HEK293 (cell line): ENCODE data around the gene DCTN2.
A peak's percentile ranks its signal among the peaks of the same experiment; 100 is the strongest.

Source experiments
- EGR2 ChIP-seq: fragments of 450-650 bp; formaldehyde crosslinking; IDR thresholded peaks from 2 replicates; pipeline ENCODE4 v1.5.1; 2016; ENCODE audit warnings: low read depth, missing biosample characterization, missing genetic modification characterization
- GLIS2 ChIP-seq: fragments of 450-650 bp; formaldehyde crosslinking; IDR thresholded peaks from 2 replicates; pipeline ENCODE4 v1.5.1; 2016; ENCODE audit warnings: missing biosample characterization, missing genetic modification characterization
- KLF17 ChIP-seq: fragments of 450-650 bp; formaldehyde crosslinking; IDR thresholded peaks from 2 replicates; pipeline ENCODE4 v1.5.1; 2016; ENCODE audit warnings: missing biosample characterization, missing genetic modification characterization
- KLF7 ChIP-seq: fragments of 450-650 bp; formaldehyde crosslinking; IDR thresholded peaks from 2 replicates; pipeline ENCODE4 v1.5.1; 2016; ENCODE audit warnings: missing biosample characterization, missing genetic modification characterization, borderline replicate concordance
- MYNN ChIP-seq: fragments of 450-650 bp; formaldehyde crosslinking; IDR thresholded peaks from 2 replicates; pipeline ENCODE4 v1.5.1; 2016; ENCODE audit warnings: missing biosample characterization, missing genetic modification characterization, borderline replicate concordance
- MZF1 ChIP-seq: fragments of 450-650 bp; formaldehyde crosslinking; IDR thresholded peaks from 2 replicates; pipeline ENCODE4 v1.5.1; 2017; ENCODE audit warnings: missing biosample characterization, missing genetic modification characterization, borderline replicate concordance
- RBAK ChIP-seq: fragments of 450-650 bp; formaldehyde crosslinking; IDR thresholded peaks from 2 replicates; pipeline ENCODE4 v1.5.1; 2016; ENCODE audit warnings: missing biosample characterization, missing genetic modification characterization
- REPIN1 ChIP-seq: fragments of 450-650 bp; formaldehyde crosslinking; IDR thresholded peaks from 2 replicates; pipeline ENCODE4 v1.5.1; 2017; ENCODE audit warnings: missing biosample characterization, missing genetic modification characterization, low read depth
- ZFP37 ChIP-seq: fragments of 450-650 bp; formaldehyde crosslinking; IDR thresholded peaks from 2 replicates; pipeline ENCODE4 v1.5.1; 2016; ENCODE audit warnings: missing biosample characterization, missing genetic modification characterization
- ZFP69B ChIP-seq: fragments of 450-650 bp; formaldehyde crosslinking; IDR thresholded peaks from 2 replicates; pipeline ENCODE4 v1.5.1; 2016; ENCODE audit warnings: missing biosample characterization, missing genetic modification characterization
- ZNF121 ChIP-seq: fragments of 450-650 bp; formaldehyde crosslinking; IDR thresholded peaks from 2 replicates; pipeline ENCODE4 v1.5.1; 2016; ENCODE audit warnings: missing biosample characterization, missing genetic modification characterization
- ZNF146 ChIP-seq: fragments of 450-650 bp; formaldehyde crosslinking; IDR thresholded peaks from 2 replicates; pipeline ENCODE4 v1.5.1; 2016; ENCODE audit warnings: missing biosample characterization, missing genetic modification characterization
- ZNF155 ChIP-seq: fragments of 450-650 bp; formaldehyde crosslinking; IDR thresholded peaks from 2 replicates; pipeline ENCODE4 v1.5.1; 2016; ENCODE audit warnings: missing biosample characterization, missing genetic modification characterization
- ZNF16 ChIP-seq: fragments of 450-650 bp; formaldehyde crosslinking; IDR thresholded peaks from 2 replicates; pipeline ENCODE4 v1.5.1; 2016; ENCODE audit warnings: low read depth, missing biosample characterization, missing genetic modification characterization
- ZNF2 ChIP-seq: fragments of 450-650 bp; formaldehyde crosslinking; IDR thresholded peaks from 2 replicates; pipeline ENCODE4 v1.5.1; 2016; ENCODE audit warnings: missing biosample characterization, missing genetic modification characterization
- ZNF202 ChIP-seq: fragments of 450-650 bp; formaldehyde crosslinking; IDR thresholded peaks from 2 replicates; pipeline ENCODE4 v1.5.1; 2016; ENCODE audit warnings: missing biosample characterization, missing genetic modification characterization, borderline replicate concordance
- ZNF23 ChIP-seq: fragments of 450-650 bp; formaldehyde crosslinking; IDR thresholded peaks from 2 replicates; pipeline ENCODE4 v1.5.1; 2016; ENCODE audit warnings: missing biosample characterization, missing genetic modification characterization, borderline replicate concordance
- ZNF239 ChIP-seq: fragments of 450-650 bp; formaldehyde crosslinking; IDR thresholded peaks from 2 replicates; pipeline ENCODE4 v1.5.1; 2016; ENCODE audit warnings: missing biosample characterization, missing genetic modification characterization
- ZNF24 ChIP-seq: fragments of 450-650 bp; formaldehyde crosslinking; IDR thresholded peaks from 2 replicates; pipeline ENCODE4 v1.5.1; 2016; ENCODE audit warnings: missing biosample characterization, missing genetic modification characterization
- ZNF266 ChIP-seq: fragments of 450-650 bp; formaldehyde crosslinking; IDR thresholded peaks from 2 replicates; pipeline ENCODE4 v1.5.1; 2016; ENCODE audit warnings: missing biosample characterization, missing genetic modification characterization, low read depth
- ZNF341 ChIP-seq: fragments of 450-650 bp; formaldehyde crosslinking; IDR thresholded peaks from 2 replicates; pipeline ENCODE4; 2016; ENCODE audit warnings: low read depth, missing biosample characterization, missing genetic modification characterization
- ZNF514 ChIP-seq: fragments of 450-650 bp; formaldehyde crosslinking; IDR thresholded peaks from 2 replicates; pipeline ENCODE4 v1.5.1; 2016; ENCODE audit warnings: missing biosample characterization, missing genetic modification characterization
- ZNF596 ChIP-seq: fragments of 450-650 bp; IDR thresholded peaks from 2 replicates; pipeline ENCODE4 v1.5.0; 2018; ENCODE audit warnings: missing biosample characterization, mild to moderate bottlenecking, missing genetic modification characterization, moderate library complexity
- ZNF692 ChIP-seq: fragments of 450-650 bp; formaldehyde crosslinking; IDR thresholded peaks from 2 replicates; pipeline ENCODE4 v1.5.1; 2016; ENCODE audit warnings: missing biosample characterization, missing genetic modification characterization
- ZNF747 ChIP-seq: fragments of 450-650 bp; formaldehyde crosslinking; IDR thresholded peaks from 2 replicates; pipeline ENCODE4 v1.5.1; 2016; ENCODE audit warnings: missing biosample characterization, missing genetic modification characterization
- TF ChIP-seq, protein P1 (sequence below): fragments of 450-650 bp; formaldehyde crosslinking; IDR thresholded peaks from 2 replicates; pipeline ENCODE4 v1.5.1; 2016; ENCODE audit warnings: missing biosample characterization, missing genetic modification characterization
- TF ChIP-seq, protein P2 (sequence below): sonication (generic); formaldehyde crosslinking; IDR thresholded peaks from 2 replicates; pipeline ENCODE4 v1.8.1; 2022; ENCODE audit warnings: mild to moderate bottlenecking, moderate library complexity, missing genetic modification reagents
- TF ChIP-seq, protein P3 (sequence below): fragments of 450-650 bp; formaldehyde crosslinking; IDR thresholded peaks from 2 replicates; pipeline ENCODE4 v1.5.1; 2016; ENCODE audit warnings: missing biosample characterization, missing genetic modification characterization, borderline replicate concordance
- TF ChIP-seq, protein P4 (sequence below): fragments of 450-650 bp; formaldehyde crosslinking; IDR thresholded peaks from 2 replicates; pipeline ENCODE4 v1.5.1; 2017; ENCODE audit warnings: missing biosample characterization, missing genetic modification characterization

DCTN2 gene

GRCh38 chr12:57522011-57522886 lies 24.7 kb downstream of the DCTN2 start, which contains the start of gene MBD6 (continued):
- TF ChIP-seq GLIS2 (tag by site-specific recombination) (peak; percentile 99), RBAK (tag by site-specific recombination) (no peak), ZNF239 (tag by site-specific recombination) (peak; percentile 12; the same call in 1 of the 2 replicates), ZNF2 (peak; percentile 69; the same call in 1 of the 2 replicates), REPIN1 (tag by site-specific recombination) (no peak), ZNF341 (peak; percentile 79), ZNF692 (peak; percentile 57; the same call in 1 of the 2 replicates), ZFP69B (tag by site-specific recombination) (peak; percentile 63), MZF1 (tag by site-specific recombination) (peak; percentile 27; the same call in 1 of the 2 replicates), ZNF747 (tag by site-specific recombination) (no peak), ZNF155 (tag by site-specific recombination) (no peak), KLF7 (tag by site-specific recombination) (peak; percentile 96), MYNN (tag by site-specific recombination) (peak; percentile 29; the same call in 1 of the 2 replicates), ZNF16 (tag by site-specific recombination) (no peak), ZNF121 (tag by site-specific recombination) (no peak), ZNF266 (no peak), ZFP37 (tag by site-specific recombination) (0 out of 2 replicates have a peak, but pooled peaks have one; percentile 24), ZNF23 (tag by site-specific recombination) (no peak), ZNF146 (no peak), ZNF596 (tag by site-specific recombination) (no peak), ZNF202 (no peak), ZNF24 (tag by site-specific recombination) (peak; percentile 83), EGR2 (tag by site-specific recombination) (peak; percentile 47), KLF17 (peak; percentile 91; the same call in 1 of the 2 replicates), ZNF514 (tag by site-specific recombination) (no peak)
- TF ChIP-seq, protein P1, sequence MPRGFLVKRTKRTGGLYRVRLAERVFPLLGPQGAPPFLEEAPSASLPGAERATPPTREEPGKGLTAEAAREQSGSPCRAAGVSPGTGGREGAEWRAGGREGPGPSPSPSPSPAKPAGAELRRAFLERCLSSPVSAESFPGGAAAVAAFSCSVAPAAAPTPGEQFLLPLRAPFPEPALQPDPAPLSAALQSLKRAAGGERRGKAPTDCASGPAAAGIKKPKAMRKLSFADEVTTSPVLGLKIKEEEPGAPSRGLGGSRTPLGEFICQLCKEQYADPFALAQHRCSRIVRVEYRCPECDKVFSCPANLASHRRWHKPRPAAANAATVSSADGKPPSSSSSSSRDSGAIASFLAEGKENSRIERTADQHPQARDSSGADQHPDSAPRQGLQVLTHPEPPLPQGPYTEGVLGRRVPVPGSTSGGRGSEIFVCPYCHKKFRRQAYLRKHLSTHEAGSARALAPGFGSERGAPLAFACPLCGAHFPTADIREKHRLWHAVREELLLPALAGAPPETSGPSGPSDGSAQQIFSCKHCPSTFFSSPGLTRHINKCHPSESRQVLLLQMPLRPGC (tag by site-specific recombination) = peak; percentile 70; the same call in 1 of the 2 replicates
- TF ChIP-seq, protein P2, sequence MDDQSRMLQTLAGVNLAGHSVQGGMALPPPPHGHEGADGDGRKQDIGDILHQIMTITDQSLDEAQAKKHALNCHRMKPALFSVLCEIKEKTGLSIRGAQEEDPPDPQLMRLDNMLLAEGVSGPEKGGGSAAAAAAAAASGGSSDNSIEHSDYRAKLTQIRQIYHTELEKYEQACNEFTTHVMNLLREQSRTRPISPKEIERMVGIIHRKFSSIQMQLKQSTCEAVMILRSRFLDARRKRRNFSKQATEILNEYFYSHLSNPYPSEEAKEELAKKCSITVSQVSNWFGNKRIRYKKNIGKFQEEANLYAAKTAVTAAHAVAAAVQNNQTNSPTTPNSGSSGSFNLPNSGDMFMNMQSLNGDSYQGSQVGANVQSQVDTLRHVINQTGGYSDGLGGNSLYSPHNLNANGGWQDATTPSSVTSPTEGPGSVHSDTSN (CRISPR knock-in tag) = peak; percentile 9; the same call in 1 of the 2 replicates
- TF ChIP-seq, protein P3, sequence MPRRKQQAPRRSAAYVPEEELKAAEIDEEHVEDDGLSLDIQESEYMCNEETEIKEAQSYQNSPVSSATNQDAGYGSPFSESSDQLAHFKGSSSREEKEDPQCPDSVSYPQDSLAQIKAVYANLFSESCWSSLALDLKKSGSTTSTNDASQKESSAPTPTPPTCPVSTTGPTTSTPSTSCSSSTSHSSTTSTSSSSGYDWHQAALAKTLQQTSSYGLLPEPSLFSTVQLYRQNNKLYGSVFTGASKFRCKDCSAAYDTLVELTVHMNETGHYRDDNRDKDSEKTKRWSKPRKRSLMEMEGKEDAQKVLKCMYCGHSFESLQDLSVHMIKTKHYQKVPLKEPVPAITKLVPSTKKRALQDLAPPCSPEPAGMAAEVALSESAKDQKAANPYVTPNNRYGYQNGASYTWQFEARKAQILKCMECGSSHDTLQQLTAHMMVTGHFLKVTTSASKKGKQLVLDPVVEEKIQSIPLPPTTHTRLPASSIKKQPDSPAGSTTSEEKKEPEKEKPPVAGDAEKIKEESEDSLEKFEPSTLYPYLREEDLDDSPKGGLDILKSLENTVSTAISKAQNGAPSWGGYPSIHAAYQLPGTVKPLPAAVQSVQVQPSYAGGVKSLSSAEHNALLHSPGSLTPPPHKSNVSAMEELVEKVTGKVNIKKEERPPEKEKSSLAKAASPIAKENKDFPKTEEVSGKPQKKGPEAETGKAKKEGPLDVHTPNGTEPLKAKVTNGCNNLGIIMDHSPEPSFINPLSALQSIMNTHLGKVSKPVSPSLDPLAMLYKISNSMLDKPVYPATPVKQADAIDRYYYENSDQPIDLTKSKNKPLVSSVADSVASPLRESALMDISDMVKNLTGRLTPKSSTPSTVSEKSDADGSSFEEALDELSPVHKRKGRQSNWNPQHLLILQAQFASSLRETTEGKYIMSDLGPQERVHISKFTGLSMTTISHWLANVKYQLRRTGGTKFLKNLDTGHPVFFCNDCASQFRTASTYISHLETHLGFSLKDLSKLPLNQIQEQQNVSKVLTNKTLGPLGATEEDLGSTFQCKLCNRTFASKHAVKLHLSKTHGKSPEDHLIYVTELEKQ = peak; percentile 65; the same call in 1 of the 2 replicates
- TF ChIP-seq, protein P4, sequence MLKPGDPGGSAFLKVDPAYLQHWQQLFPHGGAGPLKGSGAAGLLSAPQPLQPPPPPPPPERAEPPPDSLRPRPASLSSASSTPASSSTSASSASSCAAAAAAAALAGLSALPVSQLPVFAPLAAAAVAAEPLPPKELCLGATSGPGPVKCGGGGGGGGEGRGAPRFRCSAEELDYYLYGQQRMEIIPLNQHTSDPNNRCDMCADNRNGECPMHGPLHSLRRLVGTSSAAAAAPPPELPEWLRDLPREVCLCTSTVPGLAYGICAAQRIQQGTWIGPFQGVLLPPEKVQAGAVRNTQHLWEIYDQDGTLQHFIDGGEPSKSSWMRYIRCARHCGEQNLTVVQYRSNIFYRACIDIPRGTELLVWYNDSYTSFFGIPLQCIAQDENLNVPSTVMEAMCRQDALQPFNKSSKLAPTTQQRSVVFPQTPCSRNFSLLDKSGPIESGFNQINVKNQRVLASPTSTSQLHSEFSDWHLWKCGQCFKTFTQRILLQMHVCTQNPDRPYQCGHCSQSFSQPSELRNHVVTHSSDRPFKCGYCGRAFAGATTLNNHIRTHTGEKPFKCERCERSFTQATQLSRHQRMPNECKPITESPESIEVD (tag by site-specific recombination) = no peak
